GM12801 (cell line): ENCODE data around the gene TCF7.

Experiments used
- CTCF ChIP-seq: IDR thresholded peaks from one replicate; pipeline ENCODE4 v1.5.1; 2011; ENCODE audit warnings: control low read depth; ENCODE audit not compliant: insufficient read length; ENCODE audit errors: extremely low read depth

TCF7 gene

GRCh38 chr5:134161513-134162395, 47.3 kb downstream of the TCF7 start:
- TF ChIP-seq CTCF: no peak

- TF ChIP-seq CTCF: no peak
Observed at GRCh38 chr5:134162592-134162991, 48.1 kb downstream of the TCF7 start.

DNA sequence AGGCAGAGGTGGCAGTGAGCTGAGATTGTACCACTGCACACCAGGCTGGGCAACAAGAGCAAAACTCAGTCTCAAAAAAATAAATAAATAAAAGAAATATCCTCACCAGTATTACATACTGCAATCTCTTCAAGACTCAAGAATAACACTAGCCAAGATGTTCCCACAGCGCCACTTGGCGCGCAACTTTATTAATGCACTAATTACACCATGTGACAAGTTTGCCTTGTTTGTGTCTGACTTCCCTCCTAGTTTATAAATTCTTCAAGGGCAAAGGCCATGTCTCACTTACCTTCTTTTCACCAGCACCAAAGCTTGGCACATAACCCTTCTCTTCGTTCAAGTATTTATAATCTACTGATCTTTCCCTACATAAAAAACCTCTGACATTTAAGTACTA, 57.5 kb downstream of the TCF7 start:
- no peak for TF ChIP-seq CTCF

DNA sequence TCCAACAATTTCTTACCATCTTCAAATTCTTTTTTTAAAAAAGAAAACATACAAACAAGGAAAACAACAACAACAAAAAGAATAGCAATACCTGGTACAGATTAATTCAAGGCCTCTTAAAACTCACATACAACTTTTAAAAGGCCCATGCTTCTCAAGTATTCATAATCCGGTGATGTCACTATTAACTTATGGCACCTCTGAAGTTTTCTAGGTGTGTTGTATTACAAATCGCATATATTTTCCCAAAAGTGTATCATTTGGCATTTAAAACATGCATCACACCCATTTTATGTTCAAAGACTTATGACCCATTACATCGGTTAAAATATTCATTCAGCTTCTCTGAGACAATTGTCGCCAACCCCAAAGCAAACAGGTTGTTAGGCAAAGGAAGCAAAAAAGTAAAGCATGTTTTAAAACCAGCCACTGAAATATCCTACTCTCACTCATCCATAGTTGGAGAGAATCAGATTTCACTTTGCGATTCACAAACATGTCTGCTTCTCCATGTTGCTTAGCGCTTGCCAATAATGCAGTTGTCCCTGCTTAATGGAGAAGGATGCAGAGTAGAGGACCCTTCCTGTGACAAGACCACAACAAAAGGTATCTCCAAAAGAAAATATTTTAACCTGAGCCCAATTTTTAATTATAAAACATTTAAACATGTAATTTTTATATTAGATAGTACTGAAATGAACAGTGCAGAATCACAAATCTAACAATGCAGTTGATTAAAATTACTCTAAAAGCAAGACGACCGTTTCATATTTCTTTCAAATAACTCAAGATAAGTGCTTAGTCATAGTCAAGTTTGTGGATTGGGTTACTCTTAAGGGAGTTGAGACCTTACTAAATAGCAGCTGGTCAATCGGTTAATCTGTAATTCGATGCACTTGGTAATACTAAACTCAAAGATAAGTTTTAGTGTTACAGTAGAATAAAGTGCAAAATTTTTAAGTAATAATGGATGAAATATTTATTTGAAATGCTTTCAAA, 60.7 kb downstream of the TCF7 start:
- no peak for TF ChIP-seq CTCF

DNA sequence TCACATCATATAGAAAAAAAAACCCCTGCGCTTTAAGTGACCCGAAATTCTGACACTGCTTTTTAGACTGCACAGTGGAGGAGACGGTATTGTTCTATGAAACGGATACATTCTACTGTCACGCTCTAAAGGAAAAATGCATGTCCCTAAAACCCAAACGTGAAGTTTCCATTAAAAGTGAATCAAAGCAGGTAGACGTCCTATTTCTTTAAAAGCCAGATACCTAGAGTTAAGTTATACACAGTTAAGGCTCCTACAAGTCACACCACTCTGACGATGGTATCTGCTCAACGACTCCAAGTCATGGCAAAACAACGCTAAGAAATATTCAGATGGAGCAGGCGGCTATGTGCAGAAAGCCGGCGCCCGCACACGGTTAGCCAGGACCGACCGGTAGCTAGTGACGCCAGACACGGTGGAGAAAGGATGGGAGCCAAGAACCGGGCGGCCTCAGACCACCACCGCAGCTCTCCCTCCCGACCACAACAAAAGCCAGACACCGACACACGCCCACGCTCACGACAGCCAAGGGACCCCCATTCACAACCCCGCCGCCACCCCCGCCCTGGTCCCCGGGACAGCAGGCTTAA, 61.5 kb downstream of the TCF7 start:
- TF ChIP-seq CTCF: no peak

GRCh38 chr5:134176511-134177368, 62.3 kb downstream of the TCF7 start, which contains the start of gene SKP1:
Gene SKP1, minus strand, starts transcription at chr5:134176950. Its CDS starts 2,928 bp downstream, at chr5:134174022.
- TF ChIP-seq CTCF: no peak
